CD4-positive, alpha-beta T cell treated with Interleukin-6 at 100 ng/mL for 8 hours (primary cell): ENCODE data around the gene FMO1.
"Not testable (repeated sequence)": the region's sequence is repeated elsewhere in the genome, so short reads cannot be mapped to it uniquely, and the experiment has no call there.

Source experiments
- DNase-seq: peaks from one replicate; pipeline ENCODE4 v3.0.0-alpha.2; 2020; ENCODE audit warnings: mixed read lengths, low spot score

Gene FMO1

DNA sequence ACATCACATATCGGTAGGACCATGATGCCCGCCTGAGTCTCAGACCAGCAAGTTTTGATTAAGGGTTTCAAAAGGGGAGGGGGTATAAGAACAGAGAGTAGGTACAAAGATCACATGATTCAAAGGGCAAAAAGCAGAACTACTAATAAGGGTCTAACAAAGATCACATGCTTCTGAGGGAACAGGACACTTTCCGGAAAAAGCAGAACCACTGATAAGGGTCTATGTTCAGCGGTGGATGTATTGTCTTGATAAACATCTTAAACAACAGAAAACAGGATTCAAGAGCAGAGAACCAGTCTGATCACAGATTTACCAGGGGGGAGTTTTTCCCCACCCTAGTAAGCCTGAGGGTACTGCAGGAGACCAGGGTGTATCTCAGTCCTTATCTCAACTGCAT lies 12.1 kb upstream of the FMO1 start:
- not testable (repeated sequence) for DNase-seq

DNA sequence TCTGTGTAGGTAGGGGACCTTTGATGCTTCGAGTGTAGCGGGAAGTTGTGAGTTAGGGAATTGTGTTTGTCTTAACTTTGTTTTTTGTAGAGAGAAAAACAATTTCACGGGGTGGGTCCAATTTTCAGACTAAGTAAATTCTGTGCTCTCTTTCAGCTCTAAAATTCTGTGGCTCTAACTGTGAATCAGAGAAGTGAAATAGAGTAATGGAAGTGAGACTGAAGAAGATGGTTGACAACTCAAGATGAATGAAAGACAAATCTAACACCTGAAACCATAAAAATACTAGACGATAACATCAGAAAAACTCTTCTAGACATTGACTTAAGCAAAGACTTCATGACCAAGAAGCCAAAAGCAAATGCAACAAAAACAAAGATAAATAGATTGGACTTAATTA lies 4.4 kb upstream of the FMO1 start:
- DNase-seq = no peak

DNA sequence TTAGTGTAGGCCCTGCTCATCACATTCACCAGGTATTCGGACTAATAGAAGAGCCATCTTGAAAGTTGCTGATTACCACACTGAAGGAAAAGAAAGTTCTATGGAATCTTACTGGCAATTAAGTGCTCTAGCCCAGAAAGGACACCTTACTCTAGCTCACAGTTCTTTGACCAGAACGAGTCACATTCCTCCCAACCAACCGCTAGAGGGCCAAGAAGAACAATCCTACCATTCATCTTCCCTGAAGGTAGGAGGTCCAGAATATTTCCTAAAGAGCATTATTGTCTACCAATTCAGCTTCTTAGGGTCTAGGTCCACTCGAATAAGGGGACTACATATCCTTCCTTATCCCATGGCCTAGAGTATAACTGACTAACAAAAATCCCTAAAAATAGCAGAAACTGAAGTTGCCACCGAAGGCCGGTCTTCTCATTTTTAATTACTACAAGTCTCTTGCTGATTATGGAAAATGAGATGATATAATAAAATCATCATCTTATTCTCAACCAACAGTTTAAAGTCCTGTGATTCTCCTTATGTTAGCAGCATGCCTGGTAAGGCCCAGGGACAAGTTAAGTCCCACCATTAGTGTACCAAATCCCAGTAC lies 2.7 kb upstream of the FMO1 start:
- DNase-seq = peak; percentile 17

DNA sequence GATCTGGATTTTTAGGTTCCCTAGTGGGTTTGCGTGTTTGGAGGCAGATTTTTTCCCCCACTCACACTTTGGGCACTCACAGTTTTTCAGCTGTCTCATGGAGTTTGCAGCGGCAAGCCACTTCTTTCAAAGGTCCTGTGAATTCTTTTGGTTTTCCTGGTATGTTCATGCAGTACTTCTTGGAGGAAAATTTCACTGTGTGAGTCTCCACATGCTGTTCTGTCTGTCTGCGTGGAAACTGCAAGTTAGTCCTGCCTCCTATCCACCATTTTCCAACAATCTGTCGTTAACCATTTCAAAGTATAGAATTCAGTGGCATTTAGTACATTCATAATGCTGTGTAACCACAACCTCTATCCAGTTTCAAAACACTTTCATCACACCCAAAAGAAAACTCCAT lies 793 bp upstream of the FMO1 start:
- no peak for DNase-seq

DNA sequence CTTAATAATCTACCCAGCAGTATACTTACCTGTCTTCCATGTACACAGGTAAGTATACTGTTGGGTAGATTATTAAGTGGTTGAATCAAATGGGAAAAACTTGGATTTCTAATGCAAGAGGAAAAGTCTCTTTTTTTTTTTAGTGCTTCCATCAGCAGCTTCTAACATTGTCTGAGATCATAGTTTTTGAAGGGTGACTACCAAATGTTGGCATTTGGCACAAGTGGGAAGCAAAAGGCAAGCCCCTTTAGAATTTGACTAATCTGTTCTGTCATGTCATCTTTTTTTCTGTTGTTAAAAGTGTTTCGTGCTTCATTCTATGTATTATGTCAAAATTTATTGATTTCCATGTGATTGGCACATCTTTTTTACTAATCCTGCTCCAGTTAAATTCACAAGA lies 547 bp downstream of the FMO1 start:
- DNase-seq = no peak

DNA sequence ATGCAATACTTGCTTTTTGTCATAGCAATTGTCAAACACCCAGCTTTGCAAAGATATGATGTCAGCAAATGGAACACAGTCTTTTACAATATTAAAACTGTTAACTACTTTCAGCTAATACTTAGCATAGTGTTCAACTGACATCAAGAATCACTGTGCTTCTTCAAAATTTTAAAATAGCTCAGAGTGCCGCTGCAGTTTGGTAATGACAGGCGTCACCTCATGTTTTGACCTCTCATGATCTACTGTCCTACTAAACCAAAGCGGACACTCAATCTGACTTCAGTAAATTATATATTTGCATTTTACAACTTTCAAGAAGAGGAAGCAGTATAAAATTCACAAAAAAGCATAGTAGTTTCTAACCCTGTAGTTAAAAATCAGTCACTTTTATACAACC lies 2.0 kb downstream of the FMO1 start:
- DNase-seq = no peak

DNA sequence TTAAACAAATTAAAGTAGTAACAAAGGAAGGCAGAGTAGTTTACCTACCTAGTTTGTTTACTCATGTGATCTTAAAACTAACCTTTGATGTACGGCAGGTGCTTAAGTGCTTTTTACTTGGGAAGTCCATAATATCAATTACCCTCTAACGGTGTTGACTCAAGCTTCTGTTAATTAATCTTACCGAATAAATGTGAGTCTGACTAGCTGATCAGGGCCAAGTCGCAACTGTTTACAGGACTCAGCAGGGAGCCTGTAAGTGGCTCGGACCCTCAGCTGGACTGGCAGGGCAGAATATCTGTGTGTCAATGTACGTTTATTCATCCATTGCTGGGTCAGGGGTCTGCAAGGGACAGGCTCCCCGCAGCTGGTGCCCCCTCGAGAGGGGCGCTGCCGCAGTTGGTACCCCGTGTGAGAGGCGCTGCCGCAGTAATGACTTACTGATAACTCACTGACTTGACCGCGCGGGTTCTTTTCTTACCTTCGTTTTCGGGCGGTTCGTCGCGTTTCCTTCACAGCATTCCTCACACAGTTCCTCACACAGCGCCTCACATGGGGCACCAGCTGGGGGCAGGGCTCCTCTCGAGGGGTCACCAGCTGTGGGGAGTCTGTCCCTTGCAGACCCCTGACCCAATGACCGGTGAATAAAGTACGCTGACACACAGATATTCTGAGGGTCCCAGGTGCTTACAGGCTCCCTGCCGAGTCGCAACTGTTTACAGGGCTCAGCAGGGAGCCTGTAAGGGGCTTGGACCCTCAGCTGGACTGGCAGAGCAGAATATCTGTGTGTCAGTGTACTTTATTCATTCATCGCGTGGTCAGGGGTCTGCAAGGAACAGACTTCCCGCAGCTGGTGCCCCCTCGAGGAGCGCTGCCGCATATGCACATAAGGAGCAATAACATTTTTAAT lies 3.0 kb downstream of the FMO1 start:
- DNase-seq = no peak

DNA sequence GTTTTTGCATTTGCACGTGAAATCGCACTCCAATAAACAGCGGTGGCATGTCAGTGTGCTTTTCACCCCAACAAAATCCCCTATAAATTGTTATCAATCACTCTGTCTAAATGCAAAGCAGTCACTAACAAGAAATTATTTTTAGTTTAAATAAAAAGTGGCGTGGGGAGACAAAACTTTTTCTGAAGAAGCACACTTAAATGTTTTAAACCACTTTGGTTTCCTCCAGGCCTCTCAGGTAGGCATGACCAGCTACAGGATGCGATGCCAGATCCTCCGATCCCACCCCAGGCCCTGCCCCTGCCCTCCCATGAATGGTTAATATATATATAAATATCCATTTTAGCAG lies 3.6 kb downstream of the FMO1 start:
- no peak for DNase-seq

DNA sequence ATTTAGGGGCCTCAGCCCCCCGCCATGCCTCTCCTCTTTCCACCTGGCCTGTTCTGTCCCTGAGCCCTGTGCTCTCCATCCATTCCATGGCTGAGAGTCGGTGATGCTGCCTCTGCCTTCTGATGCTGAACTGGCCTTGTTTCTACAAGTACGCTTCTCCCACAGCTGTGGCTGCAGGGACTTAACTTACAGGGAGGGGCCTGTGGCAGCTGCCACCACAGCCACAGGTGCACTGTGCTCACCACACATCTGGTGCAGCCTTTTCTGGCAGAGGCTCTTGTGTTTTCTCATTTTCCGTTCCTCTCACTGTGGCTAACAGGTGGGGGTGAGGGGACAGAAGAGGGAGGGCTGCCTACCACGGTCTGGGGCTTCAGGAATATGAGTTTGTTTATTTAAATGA lies 4.2 kb downstream of the FMO1 start:
- no peak for DNase-seq

DNA sequence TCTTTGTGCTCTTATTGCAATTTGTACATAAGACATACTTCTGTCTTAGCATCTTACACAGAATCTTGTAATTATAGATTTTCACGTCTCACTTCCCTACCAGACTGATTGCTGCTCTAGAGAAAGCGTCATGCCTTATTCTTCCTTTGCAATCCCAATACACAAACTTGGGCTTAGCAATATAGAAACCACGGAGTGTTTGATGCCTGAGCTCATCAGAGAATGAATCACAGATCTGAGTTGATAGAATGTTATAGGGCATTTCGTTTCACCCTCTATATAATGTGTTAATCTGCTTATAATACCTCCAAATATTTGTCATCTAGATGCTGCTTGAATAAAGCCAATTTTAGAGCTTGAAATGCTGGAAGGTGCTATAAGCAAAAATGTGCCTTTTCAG lies 6.6 kb downstream of the FMO1 start:
- no peak for DNase-seq

DNA sequence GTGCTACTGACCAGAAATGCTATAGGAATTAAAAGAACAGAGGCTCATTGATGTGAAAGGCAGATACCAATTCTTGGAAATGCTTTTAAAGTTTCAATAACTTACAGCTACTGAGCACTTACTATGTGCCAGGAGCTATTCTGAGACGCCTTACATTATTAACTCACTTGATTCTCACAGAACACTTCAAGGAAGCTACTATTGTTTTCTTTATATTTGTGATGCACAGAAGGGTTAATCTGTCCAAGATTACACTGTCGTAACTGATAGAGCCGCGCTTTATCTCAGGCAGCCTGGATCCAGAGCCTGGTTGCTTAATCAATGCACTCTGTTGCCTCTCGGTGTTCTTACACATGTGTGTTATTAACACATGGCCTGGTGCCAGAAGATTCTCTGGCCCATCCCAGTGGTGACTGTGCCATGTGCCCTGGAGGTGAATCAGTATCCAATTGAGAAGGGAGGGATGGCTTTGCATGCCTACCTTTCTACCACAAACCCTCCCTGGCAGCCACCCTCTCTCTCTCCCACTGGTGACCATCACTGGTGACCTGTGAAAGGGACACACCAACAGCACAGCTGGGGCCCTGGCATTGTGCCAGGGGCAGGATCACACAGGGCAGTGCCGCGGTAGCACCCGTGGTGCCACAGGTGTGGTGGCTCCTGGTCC lies 8.8 kb downstream of the FMO1 start:
- no peak for DNase-seq

DNA sequence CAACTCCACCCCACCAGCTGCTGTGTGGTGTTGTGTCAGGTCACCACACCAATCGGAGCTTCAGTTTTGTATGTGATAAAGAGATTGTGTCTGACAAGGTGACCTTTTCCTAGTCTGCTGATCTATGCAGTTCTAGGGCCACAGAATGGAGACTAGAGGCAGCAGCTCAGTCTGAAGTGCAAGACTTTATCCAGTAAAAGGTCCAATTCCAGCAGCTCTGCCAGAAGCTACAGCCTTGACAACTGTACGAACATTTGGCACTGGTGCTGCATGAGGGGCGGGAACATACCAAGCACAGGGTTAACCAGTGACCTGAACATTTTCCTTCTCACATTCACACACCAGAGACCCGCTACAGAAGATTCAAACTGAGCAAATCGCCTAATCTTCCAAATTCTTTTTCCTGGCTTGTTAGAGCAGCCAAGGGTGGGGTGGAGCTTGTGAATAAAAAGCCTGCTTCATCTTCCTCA lies 9.3 kb downstream of the FMO1 start:
- no peak for DNase-seq

DNA sequence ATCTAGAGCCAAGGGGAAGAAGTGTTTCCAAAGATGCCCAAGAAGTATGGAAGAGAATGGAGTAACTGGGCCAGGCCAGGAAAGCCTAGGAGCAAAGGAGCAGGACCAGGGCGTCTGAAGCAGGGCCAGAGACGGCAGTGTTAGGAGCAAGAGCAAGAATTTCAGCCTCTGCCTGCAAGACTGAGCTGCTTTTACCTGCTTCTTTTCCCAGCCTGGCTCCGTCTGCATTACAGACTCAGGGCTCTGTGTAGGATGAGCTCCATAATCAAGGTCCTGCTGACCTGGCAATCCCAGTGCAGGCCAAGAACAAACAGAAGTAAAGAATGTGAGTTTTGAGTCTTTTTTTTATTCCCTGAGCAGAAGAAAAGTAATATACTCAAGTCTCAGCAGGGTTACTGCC lies 10.1 kb downstream of the FMO1 start:
- no peak for DNase-seq

DNA sequence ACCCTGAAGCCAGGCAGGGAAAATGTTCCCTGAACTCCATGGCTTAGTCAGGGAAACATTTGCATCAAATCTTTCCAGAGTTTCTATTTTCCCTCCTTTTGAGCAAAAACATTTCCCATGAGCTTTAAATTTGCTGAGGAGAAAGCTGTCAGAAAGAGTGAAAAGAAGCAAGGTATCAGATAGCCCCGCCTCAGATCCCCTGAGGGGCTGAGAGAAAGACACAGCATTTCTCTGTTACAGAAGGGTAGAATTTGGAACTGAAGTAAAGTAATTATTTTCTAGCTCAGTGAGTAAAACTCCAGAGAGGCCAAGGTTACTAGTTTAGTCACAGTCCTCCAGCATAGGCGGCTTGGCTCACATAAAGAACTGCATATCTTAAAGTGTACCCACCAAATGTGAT lies 10.6 kb downstream of the FMO1 start:
- no peak for DNase-seq

DNA sequence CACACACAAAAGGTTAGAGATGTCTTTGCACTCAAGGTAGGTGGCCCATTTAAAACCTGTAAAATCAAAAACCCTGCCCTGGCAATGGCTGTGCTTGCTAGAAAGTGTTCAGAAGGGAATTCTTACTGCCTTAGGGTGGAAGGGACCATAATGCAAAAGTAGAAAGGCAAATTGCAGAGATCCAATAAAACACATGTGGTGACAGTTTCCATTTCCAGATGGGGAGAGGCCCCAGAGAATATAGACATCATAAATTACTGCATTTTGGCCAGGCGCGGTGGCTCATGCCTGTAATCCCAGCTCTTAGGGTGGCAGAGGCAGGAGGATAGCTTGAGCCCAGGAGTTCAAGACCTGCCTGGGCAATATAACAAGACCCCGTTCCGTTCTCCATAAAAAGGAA lies 13.0 kb downstream of the FMO1 start:
- no peak for DNase-seq

DNA sequence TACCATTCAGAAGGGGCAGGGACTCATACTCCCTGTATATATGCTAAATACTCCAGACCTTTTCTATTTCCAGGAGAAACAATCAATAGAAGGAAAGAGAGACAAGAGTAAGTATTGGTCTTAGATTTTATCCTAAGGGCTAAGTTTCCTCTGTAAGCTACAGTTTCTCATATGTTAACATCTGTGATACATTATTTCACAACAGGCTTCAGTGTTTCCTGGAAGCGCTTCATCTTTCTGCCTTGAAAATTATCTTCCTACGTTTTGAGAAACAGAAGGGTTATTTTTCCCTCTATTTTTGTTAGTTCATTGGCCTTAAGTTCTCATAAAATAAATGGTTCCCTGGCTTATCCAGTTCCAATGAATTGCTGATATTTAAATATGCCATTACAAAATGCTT lies 15.6 kb downstream of the FMO1 start:
- DNase-seq = no peak

DNA sequence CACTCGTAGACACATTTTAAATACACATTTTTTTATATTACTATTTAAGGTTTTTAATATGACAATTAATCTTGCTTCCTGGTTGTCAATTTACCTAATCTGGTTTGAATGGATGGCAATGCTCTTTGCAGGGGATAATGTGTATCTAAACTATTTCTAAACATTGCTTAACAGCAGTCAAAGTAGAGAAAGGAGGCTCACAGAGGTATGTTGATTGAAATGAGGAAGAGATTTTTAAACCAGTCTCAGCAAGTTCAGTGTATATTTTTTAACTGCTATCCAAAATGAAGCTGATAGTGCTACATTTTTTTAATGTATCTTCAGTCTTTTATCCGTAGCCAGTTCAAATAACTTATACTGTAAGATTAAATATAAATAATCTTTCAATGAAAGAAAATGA lies 17.4 kb downstream of the FMO1 start:
- no peak for DNase-seq

DNA sequence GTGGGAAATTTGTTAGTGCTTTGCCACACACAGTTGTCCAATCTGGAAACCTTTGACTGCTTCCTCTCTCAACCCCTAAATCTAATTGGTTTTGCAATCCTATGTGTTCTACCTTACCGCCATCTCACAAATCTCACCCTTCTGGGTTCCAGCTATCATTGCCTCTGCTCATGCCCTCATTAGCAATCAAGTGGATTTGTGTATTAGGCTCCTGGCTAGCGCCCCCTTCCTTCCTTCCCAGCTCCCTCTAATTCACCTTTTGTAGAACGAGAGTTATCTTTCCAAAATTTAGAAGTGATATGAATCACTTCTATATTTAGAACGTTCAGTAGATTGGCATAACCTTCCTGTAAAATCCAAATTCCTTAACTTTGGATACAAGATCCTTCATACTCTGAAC lies 18.6 kb downstream of the FMO1 start:
- DNase-seq = no peak

DNA sequence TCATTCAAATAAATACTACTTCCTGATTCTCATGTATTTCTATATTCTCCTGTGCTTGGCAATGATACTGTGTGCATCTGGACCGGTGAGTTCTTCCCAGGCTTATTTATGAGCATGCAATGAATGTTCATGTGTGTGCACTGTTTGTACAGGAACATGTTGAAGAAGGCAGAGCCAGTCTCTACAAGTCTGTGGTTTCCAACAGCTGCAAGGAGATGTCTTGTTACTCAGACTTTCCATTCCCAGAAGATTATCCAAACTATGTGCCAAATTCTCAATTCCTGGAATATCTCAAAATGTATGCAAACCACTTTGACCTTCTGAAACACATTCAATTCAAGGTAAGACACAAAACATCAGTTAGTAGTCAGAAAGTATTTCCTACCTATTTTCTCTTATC lies 19.1 kb downstream of the FMO1 start:
- DNase-seq = no peak

DNA sequence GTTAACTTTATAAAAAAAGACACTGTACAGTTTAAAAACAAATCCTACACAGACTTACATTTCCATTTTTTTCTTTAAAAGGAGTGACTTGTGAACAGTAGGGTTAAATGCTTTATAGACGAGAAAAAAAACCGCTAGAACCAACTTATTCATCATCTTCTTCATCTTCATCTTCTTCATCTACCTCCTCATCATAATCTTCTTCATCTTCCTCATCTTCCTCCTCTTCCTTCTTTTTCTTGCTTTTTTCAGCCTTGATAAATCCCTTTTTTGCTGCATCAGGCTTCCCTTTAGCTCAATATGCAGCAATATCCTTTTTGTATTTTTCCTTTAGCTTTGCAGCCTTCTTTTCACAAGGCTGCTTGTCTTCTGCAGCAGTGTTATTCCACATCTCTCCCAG lies 22.5 kb downstream of the FMO1 start:
- no peak for DNase-seq

DNA sequence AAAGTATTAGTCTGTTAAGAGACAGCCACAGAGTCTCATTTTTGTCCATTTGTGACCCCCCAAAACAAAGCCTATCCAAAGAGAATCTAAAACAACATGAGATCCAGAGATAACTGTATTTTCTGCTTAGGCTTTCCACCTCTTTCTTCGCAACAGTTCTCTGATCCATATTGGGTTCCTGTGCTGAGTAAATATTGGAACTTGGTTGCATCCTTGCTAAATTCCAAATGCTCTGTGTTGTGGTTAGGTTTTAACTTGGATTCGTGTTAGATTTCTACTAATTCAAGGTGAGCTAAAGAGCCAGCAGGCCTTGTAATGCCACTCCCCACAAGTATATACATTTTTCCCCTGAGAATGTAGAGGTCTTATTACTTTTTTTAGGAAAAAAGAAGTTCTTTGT lies 29.2 kb downstream of the FMO1 start:
- no peak for DNase-seq

DNA sequence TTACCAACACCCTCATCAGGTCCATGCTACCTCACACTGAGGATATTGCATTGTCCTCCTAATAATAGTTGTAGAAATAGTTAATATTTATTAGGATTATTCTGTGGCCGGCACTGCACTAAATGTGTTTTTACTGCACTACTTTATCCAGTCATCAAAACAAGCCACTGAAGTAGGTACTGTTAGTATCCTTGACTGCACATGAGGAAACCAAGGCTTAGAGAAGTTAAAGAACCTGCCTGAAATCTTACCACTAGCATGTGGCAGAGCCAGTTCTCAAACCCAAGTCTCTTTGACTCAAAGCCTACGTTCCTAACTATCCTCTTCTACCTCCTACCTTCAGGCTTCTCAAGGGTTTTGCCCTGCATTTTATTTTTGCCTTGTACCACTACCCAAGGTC lies 30.9 kb downstream of the FMO1 start:
- no peak for DNase-seq

DNA sequence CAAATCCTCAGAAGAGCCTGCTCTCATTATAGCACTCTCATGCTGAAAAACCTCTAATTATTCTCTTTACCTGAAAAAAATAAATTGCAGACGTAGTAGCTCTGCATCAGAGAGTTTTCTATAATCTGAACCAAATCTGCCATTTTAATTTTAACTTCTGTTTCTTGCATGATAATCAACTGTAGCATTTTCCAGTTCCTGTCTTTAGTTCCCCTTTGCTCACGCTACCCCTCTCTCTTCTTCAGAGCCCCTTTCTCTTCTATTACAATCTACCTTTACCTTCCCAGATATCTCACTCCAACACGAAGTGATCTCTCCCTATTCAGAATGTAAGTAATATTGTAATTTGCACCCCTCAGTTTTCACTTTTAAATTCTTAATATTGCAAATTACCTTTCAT lies 31.4 kb downstream of the FMO1 start:
- no peak for DNase-seq
